IPS-18a (cell line): Measurements from ENCODE around the gene DLK1.

Experiments
- H3K27ac ChIP-seq: one replicate; pipeline ENCODE4 v1.5.1; 2013; ENCODE audit warnings: low read length
- H3K27me3 ChIP-seq: one replicate; pipeline ENCODE4 v1.6.1; 2013; ENCODE audit warnings: mild to moderate bottlenecking, low read length; ENCODE audit not compliant: control insufficient read depth, insufficient read depth
- H3K36me3 ChIP-seq: one replicate; pipeline ENCODE4 v1.6.1; 2013; ENCODE audit warnings: low read depth, low read length; ENCODE audit not compliant: control insufficient read depth
- H3K4me1 ChIP-seq: one replicate; pipeline ENCODE4 v1.6.1; 2013; ENCODE audit warnings: low read depth, low read length; ENCODE audit not compliant: control insufficient read depth
- H3K4me3 ChIP-seq: one replicate; pipeline ENCODE4 v1.5.1; 2013; ENCODE audit warnings: low read length
- H3K9ac ChIP-seq: one replicate; pipeline ENCODE4 v1.6.1; 2013; ENCODE audit warnings: mild to moderate bottlenecking, low read length, moderate library complexity
- H3K9me3 ChIP-seq: one replicate; pipeline ENCODE4 v1.6.1; 2013; ENCODE audit warnings: low read depth, low read length; ENCODE audit not compliant: control insufficient read depth

Gene DLK1

DNA sequence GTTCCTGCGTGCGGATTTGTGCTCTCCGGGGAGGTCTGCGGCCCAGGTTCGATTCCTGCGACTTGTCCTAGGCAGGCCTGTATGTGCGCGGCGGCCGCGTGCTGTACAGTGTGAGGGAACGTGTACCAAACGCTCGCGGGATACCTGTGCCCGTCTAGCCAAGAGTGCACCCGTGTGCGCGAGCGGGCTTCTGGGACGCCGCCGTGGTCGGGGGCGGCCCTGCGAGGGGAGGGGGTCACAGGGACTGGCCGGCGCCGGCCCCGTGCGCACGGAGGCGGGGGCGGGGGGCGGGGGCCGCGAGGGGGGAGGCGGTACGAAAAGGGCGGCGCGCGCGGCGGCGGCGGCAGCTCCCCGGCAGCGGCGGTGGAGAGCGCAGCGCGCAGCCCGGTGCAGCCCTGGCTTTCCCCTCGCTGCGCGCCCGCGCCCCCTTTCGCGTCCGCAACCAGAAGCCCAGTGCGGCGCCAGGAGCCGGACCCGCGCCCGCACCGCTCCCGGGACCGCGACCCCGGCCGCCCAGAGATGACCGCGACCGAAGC lies at the start of gene DLK1:
Gene DLK1, plus strand, starts transcription at position 343 of the 536 bp plus-strand sequence. Its CDS starts 177 bp downstream, at position 520.
- H3K4me3 ChIP-seq, result peak within 1 kb of the TSS; percentile 42
- H3K9ac ChIP-seq, result no peak within 1 kb of the TSS
- no peaks in the 10 kb centered on the region for H3K36me3 ChIP-seq
- peaks cover 83% of the 10 kb centered on the region for H3K27me3 ChIP-seq
- H3K4me1 ChIP-seq, result peaks cover 5% of the 10 kb centered on the region
- H3K9me3 ChIP-seq, result no peaks in the 10 kb centered on the region
- H3K27ac ChIP-seq, result no peak within 1 kb of the TSS

DNA sequence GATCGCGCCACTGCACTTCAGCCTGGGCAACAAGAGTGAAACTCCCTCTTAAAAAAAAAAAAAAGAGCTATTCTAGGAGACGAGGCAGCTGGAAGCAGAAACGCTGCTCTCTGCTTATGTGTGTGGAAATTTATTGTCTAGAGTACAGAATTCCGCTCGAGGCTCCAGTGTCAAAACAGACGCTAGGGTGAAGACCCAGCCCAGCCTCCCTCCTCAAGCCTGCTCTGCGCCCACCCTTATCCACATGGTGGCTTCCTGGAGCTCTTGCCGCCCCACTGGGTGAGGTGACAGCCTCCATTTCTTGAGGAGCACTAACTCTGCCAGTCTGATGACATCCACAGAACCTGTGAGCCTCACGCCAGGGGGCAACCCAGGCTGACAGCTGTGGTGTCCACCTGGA lies 49.5 kb upstream of the DLK1 start:
- Histone ChIP-seq H3K4me3 (no peak overlapping the region), H3K9me3 (no peaks in the 10 kb centered on the region), H3K9ac (no peak overlapping the region), H3K27ac (no peak overlapping the region), H3K36me3 (no peaks in the 10 kb centered on the region), H3K27me3 (peaks cover 21% of the 10 kb centered on the region), H3K4me1 (peaks cover 11% of the 10 kb centered on the region)

DNA sequence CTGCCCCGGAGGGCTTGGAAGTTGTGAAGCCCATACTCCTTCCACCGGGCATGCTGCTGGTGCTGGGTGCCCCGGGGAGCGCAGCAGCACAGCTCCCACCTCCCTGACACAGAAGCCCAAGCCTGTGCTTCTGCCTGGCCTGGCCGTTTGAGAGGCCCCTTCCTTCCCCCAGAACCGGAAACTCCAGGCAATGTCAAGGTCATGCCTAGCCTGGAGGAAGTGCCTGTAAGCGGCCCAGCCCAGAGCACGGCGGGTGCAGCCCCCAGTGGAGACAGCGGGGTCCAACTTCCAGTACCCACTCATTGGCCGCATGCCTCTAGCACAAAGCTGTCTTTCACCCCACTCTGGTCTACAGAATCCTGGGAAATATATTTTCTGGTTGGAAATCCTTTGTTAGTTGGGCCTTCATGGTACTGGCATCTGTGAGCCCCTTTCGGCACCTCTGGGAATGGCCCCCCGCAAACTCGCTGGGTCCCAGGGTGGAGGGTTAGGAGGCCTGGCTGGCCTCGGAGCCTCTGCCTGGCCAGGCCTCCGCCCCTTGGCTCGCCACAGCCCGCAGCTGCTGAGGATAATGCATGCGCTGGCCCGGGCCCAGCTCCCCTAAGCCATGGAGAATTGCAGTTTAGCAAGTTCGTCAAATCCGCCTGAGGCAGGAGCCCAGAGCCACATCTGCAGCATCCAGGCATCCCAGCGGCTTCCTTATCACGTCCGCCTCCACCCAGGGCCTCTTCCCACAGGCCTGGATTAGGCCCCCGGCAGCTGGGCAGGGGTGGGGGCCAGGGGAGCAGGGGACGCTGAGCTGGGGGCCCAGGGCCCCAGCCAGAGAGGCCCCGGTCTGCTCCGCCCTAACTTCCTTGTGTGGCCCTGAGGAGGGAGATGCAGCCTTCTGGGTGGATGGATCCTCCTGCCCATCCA lies 48.9 kb upstream of the DLK1 start:
- no peaks in the 10 kb centered on the region for H3K36me3 ChIP-seq
- no peaks in the 10 kb centered on the region for H3K9me3 ChIP-seq
- peaks cover 11% of the 10 kb centered on the region for H3K4me1 ChIP-seq
- H3K27ac ChIP-seq, result no peak overlapping the region
- peaks cover 14% of the 10 kb centered on the region for H3K27me3 ChIP-seq
- no peak overlapping the region for H3K4me3 ChIP-seq
- H3K9ac ChIP-seq, result no peak overlapping the region

DNA sequence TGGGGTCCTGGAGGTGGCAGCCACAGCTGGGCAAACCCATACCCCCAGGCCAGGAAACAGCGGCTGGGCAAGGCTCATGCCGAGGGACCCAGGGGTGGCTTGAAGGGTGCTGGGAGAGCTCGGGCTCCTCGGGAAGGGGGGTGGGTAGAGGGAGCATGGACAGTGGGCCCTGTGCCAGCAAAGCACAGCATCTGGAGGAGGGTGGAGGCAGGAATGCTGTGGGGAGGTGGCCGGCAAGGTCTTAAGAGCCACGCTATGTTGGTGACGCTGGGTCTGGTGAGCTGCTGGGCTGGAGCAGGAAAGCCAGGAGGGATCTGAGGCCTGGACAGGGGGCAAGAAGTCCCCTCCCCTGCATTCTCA lies 48.2 kb upstream of the DLK1 start:
- Histone ChIP-seq H3K36me3 (no peaks in the 10 kb centered on the region), H3K4me3 (no peak overlapping the region), H3K27me3 (peaks cover 8% of the 10 kb centered on the region), H3K9me3 (no peaks in the 10 kb centered on the region), H3K27ac (no peak overlapping the region), H3K4me1 (peaks cover 4% of the 10 kb centered on the region), H3K9ac (no peak overlapping the region)

DNA sequence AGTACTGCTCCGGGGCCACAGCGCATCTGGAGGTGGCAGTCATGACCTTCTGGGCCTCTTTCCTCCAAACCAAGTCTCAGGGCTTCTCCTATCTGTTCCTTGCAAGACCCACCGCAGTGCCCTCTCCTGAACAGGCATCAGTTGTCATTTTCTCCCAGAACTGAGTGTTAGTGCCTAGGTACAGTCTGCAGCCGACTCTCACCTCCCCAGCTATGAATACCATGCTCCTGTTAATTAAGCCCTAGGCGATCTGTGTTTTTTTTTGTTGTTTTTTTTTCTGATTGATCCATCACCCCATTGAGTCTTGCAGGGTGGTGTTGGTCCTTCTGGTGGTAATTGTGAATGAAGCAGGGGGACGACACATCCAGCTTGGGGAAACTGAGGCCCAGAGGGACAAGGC lies 47.5 kb upstream of the DLK1 start:
- Histone ChIP-seq H3K36me3 (no peaks in the 10 kb centered on the region), H3K27me3 (peaks cover under 1% of the 10 kb centered on the region), H3K9ac (no peak overlapping the region), H3K4me3 (no peak overlapping the region), H3K9me3 (no peaks in the 10 kb centered on the region), H3K27ac (no peak overlapping the region), H3K4me1 (no peaks in the 10 kb centered on the region)

DNA sequence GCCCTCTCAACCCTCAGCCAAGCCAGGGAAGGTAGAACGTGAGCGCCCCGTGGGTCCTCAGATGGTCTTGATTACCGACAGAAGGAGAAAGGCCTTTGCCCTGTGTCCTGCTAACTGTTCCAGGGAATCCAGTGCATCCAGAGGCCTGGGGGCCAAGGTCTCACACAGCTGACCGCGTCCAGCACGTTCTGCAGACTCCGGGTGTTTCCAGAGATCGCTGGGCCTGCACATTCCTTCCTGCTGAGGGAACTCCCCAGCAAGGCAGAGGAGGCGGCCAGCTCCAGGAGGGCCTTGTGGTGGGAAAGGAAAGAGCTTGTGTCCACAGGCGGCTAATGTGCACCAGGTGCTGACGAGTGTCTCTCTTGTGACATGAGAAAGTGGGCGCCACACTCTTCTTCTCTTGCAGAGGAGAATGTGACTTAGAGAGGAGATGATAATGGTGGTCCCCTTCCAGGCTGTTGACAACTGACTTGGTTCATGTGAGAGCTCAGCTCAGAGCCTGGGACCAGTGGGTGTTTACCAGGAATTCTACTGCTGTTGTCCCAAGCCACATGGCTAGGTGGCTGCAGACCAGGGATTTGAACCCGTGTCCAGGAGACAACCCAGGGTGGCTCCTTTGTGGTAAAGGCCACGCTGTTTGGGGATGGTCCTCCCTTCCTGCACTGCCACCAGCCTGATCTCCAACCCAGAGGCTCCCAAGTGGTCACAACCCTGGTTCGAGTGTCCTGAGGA lies 46.8 kb upstream of the DLK1 start:
- no peak overlapping the region for H3K9ac ChIP-seq
- no peaks in the 10 kb centered on the region for H3K27me3 ChIP-seq
- no peak overlapping the region for H3K4me3 ChIP-seq
- H3K36me3 ChIP-seq, result no peaks in the 10 kb centered on the region
- H3K4me1 ChIP-seq, result no peaks in the 10 kb centered on the region
- H3K9me3 ChIP-seq, result no peaks in the 10 kb centered on the region
- no peak overlapping the region for H3K27ac ChIP-seq

DNA sequence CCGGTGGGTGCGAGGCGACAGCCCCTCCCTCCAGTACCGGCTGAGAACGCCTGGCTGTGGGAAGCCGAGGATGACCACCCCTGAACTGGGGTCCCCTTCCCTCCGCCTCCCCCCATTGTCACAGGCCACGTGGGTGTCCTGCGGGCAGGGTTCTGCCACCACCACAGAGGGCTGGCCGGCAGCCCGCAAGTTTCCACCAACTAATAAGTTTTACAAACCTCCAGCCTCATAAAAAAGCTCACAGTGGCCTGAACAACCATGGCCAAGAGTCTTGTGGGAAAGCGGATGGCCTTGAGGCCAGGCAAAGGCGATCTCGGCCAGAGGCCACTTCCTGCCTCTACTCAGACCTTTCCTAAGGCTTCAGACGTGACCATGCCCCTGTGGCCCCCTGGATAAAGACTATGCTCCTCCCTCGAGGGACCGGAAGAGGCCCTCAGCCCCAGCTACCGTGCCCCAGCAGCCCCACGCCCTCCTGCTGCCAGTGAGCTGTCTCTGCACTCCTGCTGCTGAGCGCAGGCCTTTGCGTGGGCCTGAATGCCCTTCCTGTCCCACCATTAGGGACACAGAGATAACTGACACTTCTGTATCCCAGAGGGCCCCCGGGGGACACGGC lies 46.1 kb upstream of the DLK1 start:
- H3K9me3 ChIP-seq, result no peaks in the 10 kb centered on the region
- H3K36me3 ChIP-seq, result no peaks in the 10 kb centered on the region
- no peak overlapping the region for H3K27ac ChIP-seq
- H3K27me3 ChIP-seq, result no peaks in the 10 kb centered on the region
- no peaks in the 10 kb centered on the region for H3K4me1 ChIP-seq
- no peak overlapping the region for H3K9ac ChIP-seq
- H3K4me3 ChIP-seq, result no peak overlapping the region

DNA sequence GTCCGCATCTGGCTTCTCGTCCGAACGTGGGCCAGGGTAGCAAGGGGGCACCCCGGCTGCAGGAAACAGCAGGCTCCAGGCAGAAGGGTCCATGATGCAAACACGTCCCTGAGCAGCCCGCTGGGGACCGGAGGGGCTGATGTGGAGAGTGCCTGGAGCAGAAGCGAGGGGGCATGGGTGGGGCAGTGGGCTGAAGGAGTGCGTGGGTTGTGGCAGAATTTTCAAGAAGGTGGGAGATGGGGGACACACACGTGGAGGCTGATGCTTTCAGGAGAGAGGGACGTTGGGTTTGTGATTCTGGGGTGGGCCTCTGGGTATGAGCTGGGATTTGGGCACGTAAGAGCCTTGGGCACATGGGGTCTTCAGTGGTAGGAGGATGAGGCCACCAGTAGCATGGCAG lies 45.6 kb upstream of the DLK1 start:
- no peak overlapping the region for H3K9ac ChIP-seq
- H3K27ac ChIP-seq, result no peak overlapping the region

DNA sequence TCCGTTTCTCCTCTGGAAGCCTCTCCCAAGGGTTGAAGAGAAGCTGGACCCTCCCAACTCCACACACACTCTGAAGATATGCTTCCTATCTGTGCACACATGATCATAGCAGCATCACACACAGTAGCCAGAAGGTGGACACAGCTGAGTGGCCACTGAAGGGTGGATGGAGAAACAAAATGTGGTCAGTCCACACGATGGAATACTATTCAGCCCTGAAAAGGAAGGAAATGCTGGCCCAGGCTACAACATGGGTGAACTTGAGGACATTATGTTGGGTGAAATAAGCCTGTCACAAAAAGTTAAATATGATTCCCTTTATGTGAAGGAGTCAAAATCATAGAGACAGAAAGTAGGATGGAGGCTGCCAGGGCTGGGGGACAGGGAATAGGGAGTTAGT lies 43.9 kb upstream of the DLK1 start:
- Histone ChIP-seq H3K27ac (no peak overlapping the region), H3K27me3 (no peaks in the 10 kb centered on the region), H3K9ac (no peak overlapping the region), H3K4me1 (no peaks in the 10 kb centered on the region), H3K4me3 (no peak overlapping the region), H3K36me3 (no peaks in the 10 kb centered on the region), H3K9me3 (no peaks in the 10 kb centered on the region)

More for the DNA sequence above, 45.6 kb upstream of the DLK1 start:
- H3K27me3 ChIP-seq, result no peaks in the 10 kb centered on the region
- H3K36me3 ChIP-seq, result no peaks in the 10 kb centered on the region
- no peaks in the 10 kb centered on the region for H3K4me1 ChIP-seq
- no peaks in the 10 kb centered on the region for H3K9me3 ChIP-seq
- no peak overlapping the region for H3K4me3 ChIP-seq

DNA sequence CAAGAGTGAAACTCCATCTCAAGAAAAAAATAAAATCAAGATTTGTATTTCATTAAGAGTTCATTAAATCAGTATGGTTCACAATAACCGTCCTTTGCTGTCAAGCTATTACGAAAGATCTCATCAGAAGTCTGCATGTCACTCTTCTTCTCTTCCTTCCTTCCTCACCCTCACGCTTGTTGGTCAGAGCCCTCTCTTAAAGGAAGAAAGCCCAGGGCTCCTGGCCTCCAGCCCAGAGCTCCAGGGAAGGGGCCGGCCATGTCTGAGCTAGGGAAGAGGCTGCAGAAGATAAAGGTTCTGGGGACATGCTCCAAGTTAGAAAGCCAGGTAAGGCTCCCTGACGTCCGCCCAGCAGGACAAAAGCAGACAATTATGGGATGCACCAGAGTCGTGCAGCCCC lies 43.1 kb upstream of the DLK1 start:
- no peak overlapping the region for H3K9ac ChIP-seq

DNA sequence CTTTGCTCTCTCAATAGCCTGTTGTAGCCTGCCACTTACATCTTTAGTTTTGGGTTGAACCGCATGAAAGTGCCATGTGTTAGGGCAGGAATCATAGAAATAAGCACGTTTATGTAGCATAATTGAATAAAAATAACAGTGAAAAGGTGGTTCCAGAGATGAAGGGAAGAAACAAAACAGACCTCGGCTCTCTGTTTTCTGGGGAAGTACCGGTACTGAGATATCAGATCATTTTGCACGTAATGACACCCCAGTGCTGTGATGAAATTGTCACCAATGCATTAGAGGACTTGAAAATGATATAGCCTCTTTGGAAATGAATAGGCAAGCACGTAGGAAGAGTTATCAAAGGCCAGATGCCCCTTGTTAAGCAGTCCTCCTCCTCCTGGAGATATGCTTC lies 42.5 kb upstream of the DLK1 start:
- no peak overlapping the region for H3K27ac ChIP-seq
- H3K9ac ChIP-seq, result no peak overlapping the region
- no peaks in the 10 kb centered on the region for H3K4me1 ChIP-seq
- no peaks in the 10 kb centered on the region for H3K9me3 ChIP-seq
- H3K36me3 ChIP-seq, result no peaks in the 10 kb centered on the region
- H3K4me3 ChIP-seq, result no peak overlapping the region
- H3K27me3 ChIP-seq, result no peaks in the 10 kb centered on the region

More for the DNA sequence above, 43.1 kb upstream of the DLK1 start:
- Histone ChIP-seq H3K4me1 (no peaks in the 10 kb centered on the region), H3K4me3 (no peak overlapping the region), H3K27me3 (no peaks in the 10 kb centered on the region), H3K36me3 (no peaks in the 10 kb centered on the region), H3K27ac (no peak overlapping the region), H3K9me3 (no peaks in the 10 kb centered on the region)
